K562 (cell line): ENCODE data around the gene EHMT2. TPM values are rescaled to one million over a fixed set of nuclear protein-coding genes. Genes with fewer than 3 reads are reported as not detected.
A peak's percentile ranks its signal among the peaks of the same experiment; 100 is the strongest.

Experiments used
- ATAC-seq: fragments of 200-7000 bp; cut with Tn5 transposase; 3 replicates; pipeline ENCODE4 v1.9.1; 2020; ENCODE audit warnings: moderate library complexity
- BruUV-seq: library from RNA; stranded (reverse); fragments of 400-500 nt; replicated peaks from 2 replicates; lab custom pipeline; 2021; lab: Mats Ljungman, UMichigan
- CTCF ChIA-PET: fragments of 300-600 bp; formaldehyde crosslinking; extraction: SDS; loops from one replicate; lab custom pipeline; 2021; ENCODE audit warnings: low intra/inter-chr PET ratio; lab: Yijun Ruan, JAX
- POLR2A ChIA-PET: fragments of 300-600, 350-650 bp; sonication (Branson Sonifier 250); formaldehyde crosslinking; extraction: SDS; loops from one replicate; lab custom pipeline; 2021; ENCODE audit warnings: antibody characterized with exemption, inconsistent platforms; lab: Yijun Ruan, JAX
- DNase-seq, 4 experiments: peaks; one replicate each; pipeline versions ENCODE4 v3.0.0 to v3.0.0-alpha.2; 2011 to 2018; ENCODE audit warnings: low spot score in 3 of 4, mixed read lengths in 3 of 4; ENCODE audit errors: extremely low read depth in 1 of 4
- FAIRE-seq: peaks from 2 replicates; lab custom pipeline; 2011; peaks lifted over from hg19 to GRCh38; lab: Jason Lieb, UNC
- H2AFZ ChIP-seq: 2 replicates; pipeline ENCODE4 v1.6.0; 2011; ENCODE audit warnings: low read depth, low read length, control low read depth, inconsistent platforms
- H3K27ac ChIP-seq: fragments of 200-600 bp; 3 replicates; pipeline ENCODE4 v1.8.0; 2011; ENCODE audit warnings: low read depth, mild to moderate bottlenecking, control low read depth, inconsistent platforms, low read length, moderate library complexity, mixed read lengths; ENCODE audit errors: extremely low read depth
- H3K27me3 ChIP-seq, 2 experiments: fragments of 300-600 bp in 1 of 2; 2 replicates in 1 of 2; 3 replicates in 1 of 2; pipeline versions ENCODE4 v1.6.0 to v1.8.0; 2011; ENCODE audit warnings: inconsistent platforms in 2 of 2, low read length in 2 of 2, mild to moderate bottlenecking in 1 of 2, mixed read lengths in 1 of 2, moderate library complexity in 1 of 2; ENCODE audit not compliant: control insufficient read depth in 2 of 2, insufficient read depth in 2 of 2
- H3K36me3 ChIP-seq: fragments of 300-600 bp; 3 replicates; pipeline ENCODE4 v1.8.0; 2011; ENCODE audit warnings: mild to moderate bottlenecking, low read length, inconsistent platforms; ENCODE audit not compliant: control insufficient read depth, insufficient read depth
- H3K4me1 ChIP-seq, 2 experiments: fragments of 200-600 bp in 1 of 2; replicated peaks in 1 of 2; 2 replicates in 1 of 2; 3 replicates in 1 of 2; pipeline versions ENCODE4 v1.5.1 to v1.8.0; 2011; ENCODE audit warnings: inconsistent platforms in 2 of 2, low read length in 2 of 2, mild to moderate bottlenecking in 1 of 2, mixed read lengths in 1 of 2, moderate library complexity in 1 of 2; ENCODE audit not compliant: control insufficient read depth in 2 of 2, insufficient read depth in 2 of 2
- H3K4me2 ChIP-seq: 2 replicates; pipeline ENCODE4 v1.6.1; 2011; ENCODE audit warnings: low read length, control low read depth, inconsistent platforms, mixed read lengths; ENCODE audit not compliant: insufficient read depth
- H3K4me3 ChIP-seq: fragments of 200-600 bp; sonication (generic), shearing (Covaris generic); 2 replicates; pipeline ENCODE4 v1.5.1; 2016; ENCODE audit warnings: control low read depth, inconsistent platforms
- H3K79me2 ChIP-seq: fragments of 200-600 bp; 3 replicates; pipeline ENCODE4 v1.8.0; 2011; ENCODE audit warnings: low read length, inconsistent platforms; ENCODE audit not compliant: control insufficient read depth, insufficient read depth
- H3K9ac ChIP-seq, 2 experiments: 2 replicates each; pipeline versions ENCODE4 v1.6.0 to v1.6.1; 2011; ENCODE audit warnings: low read depth in 2 of 2, low read length in 2 of 2, control low read depth in 1 of 2, inconsistent platforms in 1 of 2, mild to moderate bottlenecking in 1 of 2, mixed read lengths in 1 of 2; ENCODE audit not compliant: insufficient read depth in 1 of 2
- H3K9me1 ChIP-seq: one replicate; pipeline ENCODE4 v1.6.0; 2011; ENCODE audit warnings: inconsistent platforms, mild to moderate bottlenecking, low read length, moderate library complexity; ENCODE audit not compliant: control insufficient read depth, insufficient read depth
- H3K9me3 ChIP-seq: replicated peaks from 2 replicates; pipeline ENCODE4 v1.5.1; 2011; ENCODE audit warnings: low read depth, low read length, inconsistent platforms; ENCODE audit not compliant: control insufficient read depth, insufficient read depth
- H4K20me1 ChIP-seq: replicated peaks from 2 replicates; pipeline ENCODE4 v1.6.1; 2011; ENCODE audit warnings: low read length, inconsistent platforms, mixed read lengths; ENCODE audit not compliant: control insufficient read depth, insufficient read depth
- E2F5 ChIP-seq: sonication (generic); formaldehyde crosslinking; IDR thresholded peaks from 2 replicates; pipeline ENCODE4 v1.8.0; 2022; ENCODE audit warnings: mild to moderate bottlenecking, missing genetic modification reagents
- KDM1A ChIP-seq, 2 experiments: fragments of 450-650 bp; IDR thresholded peaks; 2 replicates each; pipeline ENCODE4 v1.6.1; 2016; ENCODE audit warnings: mild to moderate bottlenecking in 2 of 2
- PREB ChIP-seq: sonication (generic); formaldehyde crosslinking; IDR thresholded peaks from 2 replicates; pipeline ENCODE4 v1.8.1; 2023; ENCODE audit warnings: mild to moderate bottlenecking, missing genetic modification reagents
- TEAD4 ChIP-seq, 2 experiments: sonication (generic) in 1 of 2; formaldehyde crosslinking in 1 of 2; IDR thresholded peaks; 2 replicates each; pipeline versions ENCODE4 v1.6.1 to v1.8.0; 2012 to 2022; ENCODE audit warnings: borderline replicate concordance in 1 of 2, inconsistent platforms in 1 of 2, low read length in 1 of 2, mild to moderate bottlenecking in 1 of 2, missing genetic modification reagents in 1 of 2
- TFAP4 ChIP-seq: sonication (generic); formaldehyde crosslinking; IDR thresholded peaks from 2 replicates; pipeline ENCODE4 v1.8.0; 2022; ENCODE audit warnings: missing genetic modification reagents, mild to moderate bottlenecking, moderate library complexity, borderline replicate concordance
- TGIF2 ChIP-seq: sonication (generic); formaldehyde crosslinking; IDR thresholded peaks from 2 replicates; pipeline ENCODE4 v1.8.1; 2022; ENCODE audit warnings: mild to moderate bottlenecking, missing genetic modification reagents, moderate library complexity
- ZBTB1 ChIP-seq: sonication (generic); formaldehyde crosslinking; IDR thresholded peaks from 2 replicates; pipeline ENCODE4 v1.8.1; 2023; ENCODE audit warnings: missing genetic modification reagents, low read depth, mild to moderate bottlenecking, borderline replicate concordance
- ZBTB34 ChIP-seq: fragments of 250-450 bp; sonication (Bioruptor Pico); IDR thresholded peaks from 2 replicates; pipeline ENCODE4 v1.8.0; 2021; ENCODE audit warnings: mild to moderate bottlenecking, moderate library complexity
- ZNF143 ChIP-seq: sonication (generic); formaldehyde crosslinking; IDR thresholded peaks from 2 replicates; pipeline ENCODE4 v1.9.0; 2022; ENCODE audit warnings: mild to moderate bottlenecking, missing genetic modification reagents
- ZNF696 ChIP-seq: fragments of 250-450 bp; sonication (Bioruptor Pico); conservative IDR thresholded peaks from 2 replicates; pipeline ENCODE4 v1.4.0; 2020; ENCODE audit warnings: mild to moderate bottlenecking, moderate library complexity
- WGBS: fragments of 100-300 bp; shearing (Covaris generic); methylation state at CpG from one replicate; pipeline ENCODE4 v1.1.6; 2016; ENCODE audit warnings: low coverage, mixed read lengths; ENCODE audit not compliant: insufficient coverage; ENCODE audit errors: missing lambda C conversion rate; 5-methylcytosine and 5-hydroxymethylcytosine counted together
- in situ Hi-C: fragments of 300-500 bp; cut with MboI; formaldehyde crosslinking; loops from 4 replicates; pipeline ENCODE4 v1.15.0; 2018; ENCODE audit warnings: inconsistent platforms, mixed read lengths
- intact Hi-C: fragments of 100-400 bp; cut with micrococcal nuclease; formaldehyde crosslinking; loops from 2 replicates; pipeline ENCODE4 v1.14.2; 2022
- polyA plus RNA-seq, 8 experiments: library from polyadenylated mRNA; depleted of rRNA in 4 of 8; stranded (reverse) in 5 of 8; unstranded in 3 of 8; fragments of >200 nt; fragmentation: Nextera tagmentation in 2 of 8; fragmentation: Illumina TruSeq in 1 of 8; extraction: Ambion mirVana in 2 of 8; extraction: Trizol in 1 of 8; gene quantifications; 2 replicates each; pipeline versions ENCODE4 v1.2.1 to v1.2.3, GENCODE V29; 2011 to 2014; ENCODE audit warnings: inconsistent platforms in 1 of 8, missing spikeins in 1 of 8
- total RNA-seq, 7 experiments: library from RNA; depleted of rRNA in 6 of 7; stranded (reverse); fragments of >200 nt in 6 of 7; fragmentation: Illumina TruSeq in 2 of 7; extraction: Trizol in 2 of 7; gene quantifications; 2 replicates each; pipeline versions ENCODE4 v1.2.1 to v1.2.3, GENCODE V29; 2011 to 2021; ENCODE audit warnings: low replicate concordance in 1 of 7

The EHMT2 gene
- total and polyA plus RNA-seq, 9 of the 15 experiments (the other 6 are each of a cell fraction or from before 2014, with no cell fraction given) = 2.1 to 63.8 (median 38.5) TPM

- no peak overlapping the region for H3K27ac ChIP-seq
- H4K20me1 ChIP-seq = no peaks in the 10 kb centered on the region
- peaks cover 32% of the 10 kb centered on the region; the same call in 2 of the 3 replicates for H3K36me3 ChIP-seq
- peak overlapping the region in 1 of 2 experiments; percentile 74; a peak in 2 of 4 replicates for H3K9ac ChIP-seq
- peaks cover 8% of the 10 kb centered on the region for H3K9me1 ChIP-seq
- peaks cover 0 to 4% of the 10 kb centered on the region in 2 experiments; a peak in 2 of 5 replicates for H3K27me3 ChIP-seq
- ChIA-PET CTCF (interaction anchor here (0.8 kb wide), 1 partner anchor 92 kb away, joined by 4 read pairs; no protein-coding TSS in a partner anchor), POLR2A (interaction anchor here (0.7 to 4.3 kb wide), 13 partner anchors 11 to 212 kb away, joined by 3 to 123 read pairs (median 5); partner anchors contain the start of genes ABHD16A, BAG6, C6orf47 and CSNK2B)
- no peak overlapping the region for H2AFZ ChIP-seq
- no peak for TF ChIP-seq ZNF696 (CRISPR knock-in tag)
- TF ChIP-seq ZBTB1 (CRISPR knock-in tag) = peak; percentile 58; the same call in 1 of the 2 replicates
- 0 out of 2 replicates have a peak, but pooled peaks have one; percentile 6 for TF ChIP-seq ZNF143
- 0 out of 2 replicates have a peak, but pooled peaks have one; percentile 65 for TF ChIP-seq TGIF2 (CRISPR knock-in tag)
- no peak for TF ChIP-seq ZBTB34 (CRISPR knock-in tag)
- TF ChIP-seq TEAD4 (IDR thresholded peaks at IDR 0.05; ENCODE audit: low read length) = no peak
- TF ChIP-seq TEAD4 (CRISPR knock-in tag; IDR thresholded peaks at IDR 0.05; ENCODE audit: borderline replicate concordance) = 0 out of 2 replicates have a peak, but pooled peaks have one; percentile 53
- TF ChIP-seq PREB = 0 out of 2 replicates have a peak, but pooled peaks have one; percentile 70
- no peak for TF ChIP-seq KDM1A (IDR thresholded peaks at IDR 0.05)
- 0 out of 2 replicates have a peak, but pooled peaks have one; percentile 1 for TF ChIP-seq E2F5
- 0 out of 2 replicates have a peak, but pooled peaks have one; percentile 29 for TF ChIP-seq TFAP4 (CRISPR knock-in tag)
- ATAC-seq (no peak), FAIRE-seq (no peak), DNase-seq (no peak)
- 71% methylated on average over 8 of the region's 8 CpGs for WGBS
- no peak overlapping the region for H3K4me2 ChIP-seq
- H3K9me3 ChIP-seq = no peaks in the 10 kb centered on the region
- intact Hi-C loops (no loop called here), in situ Hi-C loops (loop anchor here (5.0 kb wide), 1 partner anchor 203 kb away; the partner anchor contains the start of genes C6orf47 and GPANK1)
- H3K79me2 ChIP-seq = peaks cover 24% of the 10 kb centered on the region
- BruUV-seq = no TSS peak
- no peak overlapping the region for H3K4me3 ChIP-seq
- H3K4me1 ChIP-seq = peaks cover 13 to 49% of the 10 kb centered on the region in 2 experiments; a peak in 4 of 5 replicates
These were observed 32.7 kb downstream of the EHMT2 start for GRCh38 chr6:31864818-31865204.
